Stimulated activated CD8-positive, alpha-beta memory T cell treated with anti-CD3 and anti-CD28 coated beads, Interleukin-4, amount 100 ng/mL, for 4 hours (primary cell): ENCODE measurements around the gene PRKCG.
A peak's percentile ranks its signal among the peaks of the same experiment; 100 is the strongest.

Experiments
- DNase-seq, 2 donors: peaks; one replicate each; pipeline ENCODE4 v3.0.0-alpha.2; 2020; ENCODE audit warnings: low read depth in 2 of 2, low spot score in 1 of 2

The PRKCG gene

GRCh38 chr19:53898166-53898565, 16.2 kb downstream of the PRKCG start:
- no peak for DNase-seq

- DNase-seq: no peak
Observed at GRCh38 chr19:53898636-53899341, 16.8 kb downstream of the PRKCG start.

DNA sequence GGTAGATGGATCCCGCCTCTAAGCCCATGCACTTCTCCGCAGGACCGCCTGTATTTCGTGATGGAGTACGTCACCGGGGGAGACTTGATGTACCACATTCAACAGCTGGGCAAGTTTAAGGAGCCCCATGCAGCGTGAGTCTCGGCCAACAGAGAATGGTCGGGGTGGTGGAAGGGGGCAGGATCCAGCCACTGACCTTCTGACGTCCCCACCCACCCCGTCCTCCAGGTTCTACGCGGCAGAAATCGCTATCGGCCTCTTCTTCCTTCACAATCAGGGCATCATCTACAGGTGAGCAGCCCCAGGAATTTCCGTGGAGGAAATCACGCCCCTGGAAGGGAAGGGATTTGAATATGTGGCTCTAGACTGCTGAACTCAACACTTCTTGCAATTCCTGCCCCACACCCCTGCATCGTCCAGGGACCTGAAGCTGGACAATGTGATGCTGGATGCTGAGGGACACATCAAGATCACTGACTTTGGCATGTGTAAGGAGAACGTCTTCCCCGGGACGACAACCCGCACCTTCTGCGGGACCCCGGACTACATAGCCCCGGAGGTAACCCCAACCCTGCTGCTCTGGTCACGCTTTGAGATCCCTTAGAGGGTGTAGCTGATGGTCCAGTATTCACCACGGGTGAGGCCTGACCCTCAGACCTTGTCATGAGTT, 18.3 kb downstream of the PRKCG start:
- no peak for DNase-seq

- DNase-seq: no peak
Observed at GRCh38 chr19:53903055-53903680, 21.2 kb downstream of the PRKCG start.

DNA sequence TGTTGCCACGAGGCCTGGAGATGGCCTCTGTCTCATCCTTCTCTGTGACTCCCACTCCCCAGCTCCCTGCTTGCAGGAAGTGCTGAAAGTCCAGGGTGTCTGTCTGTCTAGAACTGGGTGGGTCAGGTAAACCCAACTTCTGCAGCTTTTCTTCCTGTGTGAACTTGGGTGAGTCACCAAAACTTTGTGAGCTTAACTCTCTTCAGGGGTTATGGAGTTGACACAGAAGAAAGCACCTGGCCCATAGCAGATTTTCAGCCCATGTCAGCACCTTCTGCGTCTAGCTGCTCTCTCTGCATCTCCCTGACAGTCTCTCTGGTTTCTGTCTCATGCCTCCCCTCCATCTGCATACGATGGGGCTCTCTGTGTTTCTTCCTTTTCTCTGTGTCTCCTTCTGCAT, 22.9 kb downstream of the PRKCG start:
- DNase-seq: no peak

DNA sequence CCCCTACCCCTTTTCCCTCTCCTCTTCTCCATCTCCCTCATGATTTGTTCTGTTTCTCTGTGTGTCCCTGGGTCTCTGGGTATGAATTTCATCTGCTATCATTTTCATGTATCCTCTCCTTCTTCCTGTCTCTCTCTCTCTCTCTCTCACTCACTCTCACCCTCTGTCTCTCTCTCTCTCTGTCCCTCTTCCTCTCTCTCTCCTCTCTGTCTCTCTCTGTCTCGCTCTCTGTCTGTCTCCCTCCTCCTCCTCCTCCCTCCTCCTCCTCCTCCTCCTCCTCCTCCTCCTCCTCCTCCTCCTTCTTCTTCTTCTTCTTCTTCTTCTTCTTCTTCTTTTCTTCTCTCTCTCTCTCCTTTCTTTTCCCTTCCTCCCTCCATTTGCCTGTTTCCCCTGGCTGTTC, 23.8 kb downstream of the PRKCG start:
- DNase-seq: no peak

GRCh38 chr19:53906211-53907192, 24.5 kb downstream of the PRKCG start:
- DNase-seq: peak; percentile 13 to 46

- DNase-seq: no peak
Observed at GRCh38 chr19:53907193-53907581, 25.2 kb downstream of the PRKCG start.

DNA sequence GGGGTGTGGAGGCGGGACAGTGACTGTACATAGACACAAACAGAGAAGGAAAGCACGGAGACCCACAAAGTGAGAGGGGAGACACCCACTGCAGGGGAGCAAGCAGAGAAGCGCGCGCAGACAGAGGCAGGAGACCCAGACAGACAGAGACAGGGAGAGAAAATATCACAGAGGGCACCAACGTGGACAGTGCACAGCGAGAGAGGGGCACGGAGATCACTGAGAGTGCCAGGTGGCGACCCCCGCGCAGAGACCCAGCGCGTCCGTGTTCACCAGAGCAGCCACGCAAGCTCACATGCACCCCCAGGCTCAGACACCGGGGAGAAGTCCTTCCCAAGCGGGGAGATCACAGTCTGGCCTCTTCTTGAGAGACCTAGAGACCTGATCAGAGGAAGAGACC, 25.7 kb downstream of the PRKCG start:
- no peak for DNase-seq

DNA sequence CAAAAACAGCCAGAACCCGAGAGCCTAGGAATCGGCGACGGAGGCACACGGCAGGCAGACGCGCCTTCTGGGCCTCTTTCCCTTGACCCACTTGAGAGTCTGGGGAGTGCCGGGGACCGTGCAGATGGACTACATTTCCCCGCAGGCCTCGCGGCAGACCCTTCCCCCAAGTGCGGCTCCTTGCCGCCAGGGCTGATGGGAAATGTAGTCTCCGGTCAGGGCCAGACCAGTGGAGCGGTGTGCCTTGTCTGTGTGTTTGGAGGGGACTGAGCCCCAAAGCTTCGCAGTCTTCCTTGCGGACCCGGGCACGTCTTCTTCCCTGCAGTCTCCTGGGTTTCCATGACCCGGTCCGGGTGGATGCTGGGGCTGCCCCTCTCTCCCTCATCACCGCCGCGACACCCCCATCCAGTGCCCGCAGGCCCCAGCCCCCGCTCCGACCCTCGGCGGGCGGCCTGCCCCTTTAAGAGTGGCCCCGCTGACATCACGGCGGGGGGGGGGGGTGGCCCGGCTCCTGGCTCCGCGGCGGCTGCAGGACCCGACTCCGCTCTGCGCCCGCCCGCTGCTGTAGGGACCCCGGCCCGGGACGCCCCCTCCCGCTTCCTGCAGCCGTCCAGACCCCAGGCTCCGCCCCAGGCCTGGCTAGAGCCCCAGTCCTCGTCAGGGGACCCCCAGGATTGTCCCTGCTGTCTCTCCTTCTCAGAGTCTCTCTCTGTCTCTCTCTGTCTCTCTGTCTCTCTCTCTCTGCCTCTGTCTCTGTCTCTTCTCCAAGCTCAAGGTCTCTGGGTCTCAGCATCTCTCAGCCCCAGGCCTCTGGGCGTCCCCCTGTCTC, 26.3 kb downstream of the PRKCG start:
- DNase-seq: no peak

DNA sequence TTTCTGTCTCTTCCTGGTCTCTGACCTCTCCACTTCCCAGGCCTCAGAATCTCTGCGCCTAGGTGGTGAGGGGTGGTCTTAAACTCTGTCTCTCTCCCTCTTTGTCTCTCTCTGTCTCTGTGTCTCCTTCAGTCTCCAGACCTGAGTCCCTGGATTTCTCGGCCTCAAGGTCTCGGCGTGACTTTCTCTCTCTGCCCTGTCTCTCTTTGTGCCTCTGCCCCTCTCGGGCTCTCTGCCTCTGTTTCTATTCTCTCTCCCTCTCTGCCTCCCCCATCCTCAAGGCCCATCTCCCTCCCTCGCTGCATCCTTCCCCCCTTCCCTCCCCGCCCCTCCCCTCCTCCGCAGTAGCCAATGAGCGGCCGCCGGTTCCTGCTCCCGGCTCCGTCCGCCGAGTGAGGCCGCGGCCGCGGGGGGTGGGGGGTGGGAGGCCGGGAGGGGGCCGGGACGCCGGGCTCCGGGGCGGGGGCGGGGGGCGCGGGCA, 27.0 kb downstream of the PRKCG start, which contains the start of gene CACNG7:
Gene CACNG7, plus strand, starts transcription at position 344 of the 481 bp plus-strand sequence. CDS start 3,554 bp downstream, outside the sequence.
- DNase-seq: no peak

GRCh38 chr19:53909471-53910169, 27.6 kb downstream of the PRKCG start:
- DNase-seq: no peak

DNA sequence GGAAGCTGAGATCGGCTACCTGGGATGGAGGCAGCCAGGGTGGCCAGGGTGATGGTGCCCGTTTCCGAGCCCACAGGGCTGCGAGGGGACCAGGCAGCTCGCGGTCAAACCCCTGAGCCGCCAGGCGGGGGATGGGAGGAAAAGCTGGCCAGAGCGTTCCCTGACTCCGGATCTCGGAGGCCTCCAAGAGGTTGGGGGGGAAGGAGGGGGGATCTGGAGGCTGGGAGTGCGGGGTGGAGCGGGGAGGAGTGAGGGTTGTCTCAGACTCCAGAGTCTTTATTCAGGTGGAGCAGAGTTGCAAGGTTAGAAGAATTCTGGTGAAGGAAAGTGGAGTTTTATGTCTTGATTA, 28.1 kb downstream of the PRKCG start:
- DNase-seq: no peak

DNA sequence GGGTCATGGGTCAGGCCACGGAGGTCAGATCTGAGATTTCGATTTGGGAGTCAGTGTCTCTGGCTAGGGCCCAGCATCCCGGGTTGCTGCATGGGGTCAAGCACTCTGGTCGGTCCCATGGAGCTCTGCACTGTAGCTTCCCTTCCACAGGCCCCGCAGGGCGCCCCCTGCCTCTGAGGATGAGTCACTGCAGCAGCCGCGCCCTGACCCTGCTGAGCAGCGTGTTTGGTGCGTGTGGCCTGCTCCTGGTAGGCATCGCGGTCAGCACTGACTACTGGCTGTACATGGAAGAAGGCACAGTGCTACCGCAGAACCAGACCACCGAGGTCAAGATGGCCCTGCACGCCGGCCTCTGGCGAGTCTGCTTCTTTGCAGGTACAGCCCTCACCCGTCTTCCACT, 30.7 kb downstream of the PRKCG start:
- DNase-seq: no peak

DNA sequence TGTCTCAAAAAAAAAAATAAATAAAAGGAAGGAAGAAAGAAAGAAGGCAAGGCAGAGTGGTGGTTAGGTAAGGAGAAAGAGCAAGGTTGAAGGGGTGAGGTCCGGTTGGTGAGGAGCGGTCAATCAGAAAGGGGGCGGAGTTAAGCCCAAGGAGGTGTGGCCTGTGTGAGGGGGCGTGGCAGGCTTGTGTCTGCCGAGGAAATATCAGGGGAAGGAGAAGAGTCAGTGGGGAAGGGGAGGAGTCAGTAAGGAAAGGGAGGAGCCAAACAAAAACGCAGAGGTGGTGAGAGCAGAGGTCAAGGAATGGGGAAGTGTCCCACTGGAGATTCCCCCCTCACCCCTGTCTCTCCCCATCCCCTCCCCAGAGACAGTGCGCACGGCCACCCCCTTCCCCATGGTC, 33.0 kb downstream of the PRKCG start:
- DNase-seq: no peak

GRCh38 chr19:53916004-53916403, 34.0 kb downstream of the PRKCG start:
- no peak for DNase-seq

DNA sequence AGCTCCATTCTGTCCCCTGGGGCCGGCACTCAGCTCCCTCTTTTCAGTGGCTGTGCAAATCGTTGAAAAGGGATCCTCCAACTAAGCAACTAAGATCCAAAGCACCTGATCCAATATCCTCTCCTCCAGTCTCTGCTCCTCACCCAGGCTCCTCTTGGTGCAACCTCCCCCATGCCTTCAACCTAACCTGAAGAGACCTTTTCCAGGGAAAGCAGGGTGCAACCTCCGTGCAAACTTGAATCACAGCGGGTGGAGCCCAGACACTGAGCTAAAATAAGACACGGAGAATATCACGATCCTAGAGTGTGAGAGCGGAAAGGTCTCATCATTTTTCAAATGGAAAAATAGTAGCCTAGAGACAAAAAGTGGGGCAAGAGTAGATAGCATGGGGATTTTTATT, 35.4 kb downstream of the PRKCG start:
- DNase-seq: no peak

DNA sequence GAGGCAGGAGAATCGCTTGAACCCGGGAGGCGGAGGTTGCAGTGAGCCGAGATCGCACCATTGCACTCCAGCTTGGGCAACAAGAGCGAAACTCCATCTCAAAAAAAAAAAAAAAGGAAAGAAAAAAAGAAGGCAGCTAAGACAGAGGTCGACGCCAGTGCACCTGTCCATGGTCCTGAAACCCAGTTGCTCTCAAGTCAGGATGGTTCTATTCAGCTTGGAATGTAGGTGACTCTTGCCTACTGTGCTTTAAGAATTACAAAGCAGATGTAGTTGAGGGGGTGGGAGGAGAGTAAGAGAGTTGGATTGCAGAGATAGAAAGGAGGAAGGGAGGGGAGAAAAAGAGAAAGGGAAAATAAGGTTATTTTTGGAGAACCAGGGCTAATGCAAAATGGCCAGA, 45.7 kb downstream of the PRKCG start:
- DNase-seq: no peak

DNA sequence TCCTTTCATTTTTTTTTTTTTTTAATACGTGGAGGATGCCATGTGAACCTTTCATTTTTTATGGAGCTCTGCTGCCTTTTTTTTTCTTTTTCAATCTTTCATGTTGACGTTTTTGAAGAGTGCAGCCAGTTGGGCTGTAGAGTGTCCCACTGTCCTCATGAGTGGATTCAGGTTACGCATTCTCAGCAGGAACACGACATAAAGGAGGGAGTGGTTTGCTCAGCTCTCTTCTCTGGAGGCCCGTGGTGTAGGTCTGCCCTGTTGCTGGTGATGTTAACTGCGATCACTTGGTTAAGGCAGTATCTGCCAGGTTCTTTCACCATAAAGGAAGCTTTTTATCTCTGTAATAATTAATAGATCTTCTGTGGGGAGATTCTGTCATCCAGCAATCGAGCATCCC, 54.0 kb downstream of the PRKCG start:
- no peak for DNase-seq
